Endothelial cell of umbilical vein (primary cell): ENCODE results near the gene KCNN3. TPM values are rescaled to one million over a fixed set of nuclear protein-coding genes. Genes with fewer than 3 reads are reported as not detected.

Experiments
- BruUV-seq: library from RNA; stranded (reverse); fragments of 400-500 nt; replicated peaks from 2 replicates; lab custom pipeline; 2021; lab: Mats Ljungman, UMichigan
- CTCF ChIA-PET: fragments of 300-600, 350-600 bp; sonication (Branson Sonifier 250); formaldehyde crosslinking; loops from one replicate; lab custom pipeline; 2021; ENCODE audit warnings: antibody characterized with exemption, inconsistent platforms; lab: Charles Lee
- POLR2A ChIA-PET: fragments of 300-600, 350-600 bp; sonication (Branson Sonifier 250); formaldehyde crosslinking; loops from one replicate; lab custom pipeline; 2021; ENCODE audit warnings: antibody characterized with exemption, inconsistent platforms; lab: Charles Lee
- DNase-seq: peaks from one replicate; pipeline ENCODE4 v3.0.0-alpha.2; 2011; ENCODE audit warnings: low read depth, low spot score
- FAIRE-seq: peaks from 2 replicates; lab custom pipeline; 2011; peaks lifted over from hg19 to GRCh38; lab: Jason Lieb, UNC
- H2AFZ ChIP-seq: 2 replicates; pipeline ENCODE4 v1.6.0; 2012; ENCODE audit warnings: low read depth, low read length, control low read depth, inconsistent platforms
- H3K27ac ChIP-seq: 2 replicates; pipeline ENCODE4 v1.5.1; 2011; ENCODE audit warnings: low read depth, mild to moderate bottlenecking, control low read depth, low read length, moderate library complexity; ENCODE audit not compliant: insufficient read depth
- H3K27me3 ChIP-seq, 2 experiments: 2 replicates each; pipeline versions ENCODE4 v1.6.0 to v1.6.1; 2011; ENCODE audit warnings: low read length in 2 of 2, mixed read lengths in 1 of 2; ENCODE audit not compliant: control insufficient read depth in 2 of 2, insufficient read depth in 2 of 2
- H3K36me3 ChIP-seq, 2 experiments: 2 replicates in 1 of 2; 3 replicates in 1 of 2; pipeline ENCODE4 v1.5.1; 2011; ENCODE audit warnings: low read length in 2 of 2, mild to moderate bottlenecking in 1 of 2, moderate library complexity in 1 of 2; ENCODE audit not compliant: control insufficient read depth in 2 of 2, insufficient read depth in 2 of 2; ENCODE audit errors: extremely low read depth in 1 of 2
- H3K4me1 ChIP-seq: 3 replicates; pipeline ENCODE4 v1.5.1; 2011; ENCODE audit warnings: mild to moderate bottlenecking, low read length; ENCODE audit not compliant: control insufficient read depth, insufficient read depth; ENCODE audit errors: extremely low read depth
- H3K4me2 ChIP-seq: 2 replicates; pipeline ENCODE4 v1.6.1; 2011; ENCODE audit warnings: low read length, control low read depth, mixed read lengths; ENCODE audit not compliant: insufficient read depth
- H3K4me3 ChIP-seq, 3 experiments: fragments of 200-600 bp in 1 of 3; sonication (generic), shearing (Covaris generic) in 1 of 3; replicated peaks in 1 of 3; 2 replicates each; pipeline ENCODE4 v1.5.1; 2011 to 2016; ENCODE audit warnings: control low read depth in 3 of 3, low read length in 3 of 3, mild to moderate bottlenecking in 2 of 3, inconsistent platforms in 1 of 3, low read depth in 1 of 3, moderate library complexity in 1 of 3; ENCODE audit not compliant: insufficient read depth in 1 of 3
- H3K79me2 ChIP-seq: 2 replicates; pipeline ENCODE4 v1.6.0; 2012; ENCODE audit warnings: low read length, inconsistent platforms; ENCODE audit not compliant: control insufficient read depth, insufficient read depth
- H3K9ac ChIP-seq: replicated peaks from 2 replicates; pipeline ENCODE3; 2011; ENCODE audit warnings: low read length, control low read depth; ENCODE audit not compliant: insufficient read depth; ENCODE audit errors: extremely low read depth
- H3K9me1 ChIP-seq: replicated peaks from 3 replicates; pipeline ENCODE4 v1.6.0; 2011; ENCODE audit warnings: mild to moderate bottlenecking, low read length; ENCODE audit not compliant: control insufficient read depth, insufficient read depth; ENCODE audit errors: extremely low read depth
- H3K9me3 ChIP-seq: replicated peaks from 2 replicates; pipeline ENCODE4 v1.5.1; 2012; ENCODE audit warnings: low read length, inconsistent platforms; ENCODE audit not compliant: control insufficient read depth, insufficient read depth
- H4K20me1 ChIP-seq: replicated peaks from 2 replicates; pipeline ENCODE3; 2011; ENCODE audit warnings: mild to moderate bottlenecking, low read length; ENCODE audit not compliant: control insufficient read depth, insufficient read depth; ENCODE audit errors: extremely low read depth
- CTCF ChIP-seq, 2 donors: IDR thresholded peaks; 1 replicate in 1 of 2; 2 replicates in 1 of 2; pipeline ENCODE4 v1.5.1; 2011; ENCODE audit warnings: low read length in 2 of 2, mild to moderate bottlenecking in 2 of 2, moderate library complexity in 2 of 2, control low read depth in 1 of 2, inconsistent platforms in 1 of 2, low read depth in 1 of 2; ENCODE audit not compliant: insufficient read depth in 1 of 2; ENCODE audit errors: extremely low read depth in 1 of 2
- EZH2 ChIP-seq: IDR thresholded peaks from 2 replicates; pipeline ENCODE4 v1.6.1; 2012; ENCODE audit warnings: borderline replicate concordance, low read depth, mild to moderate bottlenecking, moderate library complexity, low read length, inconsistent platforms; ENCODE audit not compliant: severe bottlenecking
- FOS ChIP-seq: IDR thresholded peaks from 2 replicates; pipeline ENCODE4 v1.6.1; 2011; ENCODE audit warnings: mild to moderate bottlenecking, low read length, moderate library complexity, borderline replicate concordance; ENCODE audit not compliant: insufficient read depth
- GATA2 ChIP-seq: IDR thresholded peaks from 2 replicates; pipeline ENCODE4 v1.7.0; 2011; ENCODE audit warnings: low read depth, mild to moderate bottlenecking, moderate library complexity, mixed read lengths, low read length; ENCODE audit not compliant: insufficient read length, insufficient read depth
- JUN ChIP-seq: IDR thresholded peaks from 2 replicates; pipeline ENCODE4 v1.6.1; 2011; ENCODE audit warnings: borderline replicate concordance, low read depth; ENCODE audit not compliant: insufficient read length, insufficient read depth
- MAX ChIP-seq: IDR thresholded peaks from 2 replicates; pipeline ENCODE4 v1.6.1; 2011; ENCODE audit not compliant: insufficient read depth, insufficient read length
- MYC ChIP-seq: IDR thresholded peaks from one replicate; pipeline ENCODE4 v1.6.1; 2011; ENCODE audit warnings: mild to moderate bottlenecking, low read depth, low read length
- POLR2AphosphoS5 ChIP-seq: IDR thresholded peaks from 2 replicates; pipeline ENCODE4 v1.6.1; 2012; ENCODE audit warnings: low read depth, mild to moderate bottlenecking, control low read depth, low read length, moderate library complexity; ENCODE audit not compliant: insufficient read depth
- dilution Hi-C: fragments of 300-500 bp; cut with MboI; formaldehyde crosslinking; loops from one replicate; pipeline ENCODE4 v1.15.0; 2019; ENCODE audit warnings: low sequenced_read_pairs; ENCODE audit not compliant: extremely low pct_ligation_motif_present
- intact Hi-C: fragments of 100-400 bp; cut with micrococcal nuclease; formaldehyde crosslinking; loops from one replicate; pipeline ENCODE4 v1.10.0; 2022
- polyA plus RNA-seq, 4 experiments: library from polyadenylated mRNA; depleted of rRNA in 3 of 4; stranded (reverse) in 3 of 4; unstranded in 1 of 4; fragments of >200 nt; gene quantifications; 2 replicates each; pipeline versions ENCODE4 v1.2.1 to v1.2.3, GENCODE V29; 2011 to 2012; ENCODE audit warnings: missing spikeins in 1 of 4
- total RNA-seq: library from RNA; stranded (reverse); gene quantifications from 2 replicates; pipeline ENCODE4 v1.2.3, GENCODE V29; 2021

KCNN3 gene
- total and polyA plus RNA-seq, 2 donors (not counting 3 experiments of a cell fraction or from before 2014, with no cell fraction given) = 0.91 to 1.1 TPM

- H3K9ac ChIP-seq = no peak overlapping the region
- no peak overlapping the region for H3K27ac ChIP-seq
- H4K20me1 ChIP-seq = no peaks in the 10 kb centered on the region
- BruUV-seq = no TSS peak
- no peak overlapping the region for H3K4me2 ChIP-seq
- no peaks in the 10 kb centered on the region for H3K79me2 ChIP-seq
- ChIA-PET CTCF (no interaction called here), POLR2A (no interaction called here)
- H3K27me3 ChIP-seq = peaks cover 4 to 30% of the 10 kb centered on the region in 2 experiments
- DNase-seq = no peak
- no peak for FAIRE-seq
- no peak overlapping the region for H2AFZ ChIP-seq
- H3K4me3 ChIP-seq = no peak overlapping the region
- peaks cover 3% of the 10 kb centered on the region for H3K9me1 ChIP-seq
- no peaks in the 10 kb centered on the region for H3K4me1 ChIP-seq
- TF ChIP-seq GATA2 (no peak), JUN (no peak), FOS (no peak)
- H3K9me3 ChIP-seq = no peaks in the 10 kb centered on the region
- no peaks in the 10 kb centered on the region for H3K36me3 ChIP-seq
- intact Hi-C loops = no loop called here
- dilution Hi-C loops = no loop called here
These were observed 181.0 kb downstream of the KCNN3 start for GRCh38 chr1:154689083-154689482.

GRCh38 chr1:154686507-154686906 is 183.6 kb downstream of the KCNN3 start:
- FAIRE-seq (no peak), DNase-seq (no peak)
- Histone ChIP-seq H3K4me1 (no peaks in the 10 kb centered on the region), H4K20me1 (no peaks in the 10 kb centered on the region), H2AFZ (no peak overlapping the region), H3K79me2 (no peaks in the 10 kb centered on the region), H3K36me3 (no peaks in the 10 kb centered on the region), H3K27me3 (peaks cover 2 to 18% of the 10 kb centered on the region in 2 experiments), H3K9ac (no peak overlapping the region), H3K4me3 (no peak overlapping the region), H3K9me1 (peaks cover 3% of the 10 kb centered on the region), H3K27ac (no peak overlapping the region), H3K9me3 (no peaks in the 10 kb centered on the region), H3K4me2 (no peak overlapping the region)
- POLR2A ChIA-PET = no interaction called here
- TF ChIP-seq CTCF (IDR thresholded peaks at IDR 0.05; ENCODE audit: extremely low read depth in 1 of 2, insufficient read depth in 1 of 2, low read depth in 1 of 2, low read length in 2 of 2) = no peak
- TF ChIP-seq EZH2 = no peak
- no peak for TF ChIP-seq POLR2AphosphoS5
- TF ChIP-seq MAX = no peak
- TF ChIP-seq JUN = no peak
- TF ChIP-seq MYC = no peak
- dilution Hi-C loops = no loop called here
- CTCF ChIA-PET = interaction anchor here (0.9 to 1.3 kb wide), 2 partner anchors 192 to 250 kb away, joined by 4 to 5 read pairs; partner anchors contain the start of gene PMVK
- BruUV-seq = no TSS peak
- intact Hi-C loops = no loop called here
